OCI-LY3 (cell line): Measurements from ENCODE around the gene LRIT3.
A peak's percentile ranks its signal among the peaks of the same experiment; 100 is the strongest.
"Not testable (repeated sequence)": the region's sequence is repeated elsewhere in the genome, so short reads cannot be mapped to it uniquely, and the experiment has no call there.

Experiments used
- H2AFZ ChIP-seq: fragments of 200-600, 300-600 bp; shearing (Covaris generic); 2 replicates; pipeline ENCODE4 v1.6.0; 2014; ENCODE audit warnings: antibody characterized with exemption, low read depth, low read length
- H3K27ac ChIP-seq: fragments of 200-600, 300-600 bp; sonication (generic); 2 replicates; pipeline ENCODE4 v1.5.1; 2014; ENCODE audit warnings: mild to moderate bottlenecking, low read length, moderate library complexity, mixed read lengths
- H3K27me3 ChIP-seq: fragments of 200-600, 300-600 bp; sonication (generic); 2 replicates; pipeline ENCODE4 v1.6.1; 2014; ENCODE audit warnings: low read depth, low read length, mixed read lengths
- H3K36me3 ChIP-seq: fragments of 200-600, 300-600 bp; sonication (generic); replicated peaks from 2 replicates; pipeline ENCODE3; 2014; ENCODE audit warnings: low read depth, low read length, mixed read lengths
- H3K4me1 ChIP-seq: fragments of 300-600, 200-600 bp; sonication (generic); 2 replicates; pipeline ENCODE4 v1.6.1; 2014; ENCODE audit warnings: low read length, mixed read lengths
- H3K4me2 ChIP-seq: fragments of 200-600, 300-600 bp; sonication (generic); 2 replicates; pipeline ENCODE4 v1.6.1; 2014; ENCODE audit warnings: low read length, mixed read lengths
- H3K4me3 ChIP-seq: fragments of 300-600, 200-600 bp; sonication (generic); 2 replicates; pipeline ENCODE4 v1.5.1; 2014; ENCODE audit warnings: antibody characterized with exemption, mild to moderate bottlenecking, low read length, moderate library complexity
- H3K79me2 ChIP-seq: fragments of 300-600, 200-600 bp; shearing (Covaris generic); 2 replicates; pipeline ENCODE4 v1.6.1; 2014; ENCODE audit warnings: mild to moderate bottlenecking, low read length, mixed read lengths
- H3K9ac ChIP-seq: fragments of 300-600, 200-600 bp; shearing (Covaris generic); 2 replicates; pipeline ENCODE4 v1.6.0; 2014; ENCODE audit warnings: mild to moderate bottlenecking, low read length, moderate library complexity
- H3K9me3 ChIP-seq: fragments of 200-600, 300-600 bp; shearing (Covaris generic); 2 replicates; pipeline ENCODE4 v1.6.1; 2014; ENCODE audit warnings: low read length, mixed read lengths; ENCODE audit not compliant: insufficient read depth
- H4K20me1 ChIP-seq: fragments of 200-600, 300-600 bp; sonication (generic); 2 replicates; pipeline ENCODE4 v1.6.1; 2016; ENCODE audit warnings: low read length, mixed read lengths; ENCODE audit not compliant: insufficient read depth
- CTCF ChIP-seq: fragments of 200-600, 300-600 bp; sonication (generic); IDR thresholded peaks from 2 replicates; pipeline ENCODE4 v1.5.1; 2014; ENCODE audit warnings: antibody characterized with exemption, low read length, low read depth
- EZH2phosphoT487 ChIP-seq: fragments of 200-600 bp; shearing (Covaris generic); IDR thresholded peaks from 2 replicates; pipeline ENCODE4 v1.6.1; 2018; ENCODE audit warnings: antibody characterized with exemption, mixed run types, low read depth

LRIT3 gene

DNA sequence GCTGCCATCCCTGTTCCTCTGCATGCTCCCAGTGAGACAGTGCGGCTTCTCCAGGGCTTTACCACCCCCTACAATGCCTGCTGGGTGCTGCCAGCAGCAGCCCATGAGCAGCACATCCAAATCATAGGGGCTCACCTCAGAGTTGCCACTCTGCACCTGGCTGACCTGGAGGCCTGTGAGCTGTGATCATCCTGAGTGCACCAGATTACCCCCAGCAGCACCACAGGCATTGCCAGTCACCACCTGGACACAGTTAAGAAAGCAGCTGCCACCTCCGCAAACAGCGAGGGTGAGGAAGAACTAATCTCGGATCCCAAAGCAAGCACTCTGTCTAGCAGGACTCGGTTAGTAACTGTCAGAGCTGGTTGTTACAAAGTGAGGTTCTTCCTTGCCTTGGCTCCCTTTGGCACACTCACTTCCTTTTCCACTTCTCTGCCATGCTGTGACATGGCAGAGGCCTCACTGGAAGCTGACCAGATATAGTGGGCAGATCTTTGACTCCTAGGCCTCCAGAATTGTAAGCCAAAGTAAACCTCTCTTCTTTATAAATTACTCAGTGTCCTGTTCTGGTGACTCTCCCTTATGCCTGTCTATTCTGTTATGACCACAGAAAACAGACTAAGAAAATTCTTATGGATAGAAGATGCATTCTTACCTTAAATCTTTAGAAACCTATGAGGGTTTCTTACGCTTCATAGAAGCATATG is 25.2 kb downstream of the LRIT3 start:
- Histone ChIP-seq H3K4me1 (peaks cover 14% of the 10 kb centered on the region), H4K20me1 (no peaks in the 10 kb centered on the region), H3K4me2 (no peak overlapping the region), H3K27ac (no peak overlapping the region), H3K79me2 (no peaks in the 10 kb centered on the region), H3K36me3 (no peaks in the 10 kb centered on the region), H3K9me3 (no peaks in the 10 kb centered on the region), H3K27me3 (no peaks in the 10 kb centered on the region), H3K9ac (no peak overlapping the region), H2AFZ (no peak overlapping the region), H3K4me3 (no peak overlapping the region)
- no peak for TF ChIP-seq EZH2phosphoT487
- no peak for TF ChIP-seq CTCF

DNA sequence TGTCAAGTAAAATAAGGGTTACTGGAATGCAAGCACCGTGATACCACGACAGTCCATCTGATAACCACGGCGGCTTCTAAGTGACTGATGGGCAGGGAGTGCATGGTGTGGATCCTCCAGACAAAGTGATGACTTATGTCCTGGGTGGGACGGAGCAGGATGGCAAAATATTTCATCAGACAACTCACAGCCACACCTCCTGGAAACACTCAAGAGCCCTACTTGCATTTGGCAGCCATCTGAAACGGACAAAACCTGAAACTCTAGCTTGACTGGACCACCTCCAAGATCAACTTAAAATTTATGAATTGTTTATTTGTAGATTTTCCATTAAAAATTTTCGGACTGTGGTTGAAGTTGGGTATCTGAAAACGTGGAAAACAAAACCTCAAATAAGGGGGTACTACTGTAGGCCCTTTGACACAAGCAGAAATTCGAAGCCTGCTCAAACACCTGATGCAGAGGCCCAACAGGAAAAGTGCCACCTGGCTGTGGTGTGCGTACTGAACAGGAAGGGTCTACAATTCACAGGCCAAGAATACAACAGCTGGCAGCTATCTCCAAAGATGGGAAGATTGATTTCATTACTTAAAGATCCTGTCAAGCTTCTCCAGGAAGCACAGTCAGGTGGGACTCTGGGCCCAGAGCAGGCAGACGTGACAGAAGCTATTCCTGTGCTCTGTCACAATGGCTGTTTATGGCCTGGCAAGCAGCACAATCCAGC is 26.0 kb downstream of the LRIT3 start:
- no peak overlapping the region for H3K4me2 ChIP-seq
- no peaks in the 10 kb centered on the region for H3K9me3 ChIP-seq
- H3K79me2 ChIP-seq, result no peaks in the 10 kb centered on the region
- no peak overlapping the region for H3K27ac ChIP-seq
- no peaks in the 10 kb centered on the region for H3K36me3 ChIP-seq
- no peak overlapping the region for H3K4me3 ChIP-seq
- no peaks in the 10 kb centered on the region for H3K27me3 ChIP-seq
- TF ChIP-seq EZH2phosphoT487, result no peak
- 0 out of 2 replicates have a peak, but pooled peaks have one; percentile 7 for TF ChIP-seq CTCF
- H4K20me1 ChIP-seq, result no peaks in the 10 kb centered on the region
- no peak overlapping the region for H3K9ac ChIP-seq
- no peak overlapping the region for H2AFZ ChIP-seq
- H3K4me1 ChIP-seq, result peaks cover 16% of the 10 kb centered on the region

DNA sequence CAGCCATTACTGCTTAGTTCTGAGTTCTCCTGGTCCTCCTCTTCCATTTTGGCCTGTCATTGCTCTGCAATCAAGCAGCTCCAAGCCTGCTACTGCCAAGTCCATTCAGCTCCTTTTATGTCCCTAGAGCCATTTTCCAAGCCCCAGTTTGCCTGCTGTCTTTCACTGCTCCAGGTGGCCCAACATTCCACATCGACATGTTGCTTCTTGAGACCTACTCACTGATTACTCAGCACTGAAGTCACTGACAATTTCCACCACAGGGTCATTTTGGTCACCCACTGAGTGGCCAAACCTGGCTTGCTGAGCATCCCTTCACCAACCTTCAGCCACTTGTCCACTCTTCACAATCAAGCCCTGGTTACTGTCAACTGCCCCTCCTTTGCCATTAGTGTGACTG is 27.2 kb downstream of the LRIT3 start:
- peaks cover 16% of the 10 kb centered on the region for H3K4me1 ChIP-seq
- H3K36me3 ChIP-seq, result no peaks in the 10 kb centered on the region
- no peak for TF ChIP-seq CTCF
- TF ChIP-seq EZH2phosphoT487, result no peak
- no peak overlapping the region for H2AFZ ChIP-seq
- no peaks in the 10 kb centered on the region for H3K9me3 ChIP-seq
- H3K4me2 ChIP-seq, result no peak overlapping the region
- H3K79me2 ChIP-seq, result no peaks in the 10 kb centered on the region
- no peaks in the 10 kb centered on the region for H3K27me3 ChIP-seq
- no peaks in the 10 kb centered on the region for H4K20me1 ChIP-seq
- H3K9ac ChIP-seq, result no peak overlapping the region
- H3K27ac ChIP-seq, result no peak overlapping the region
- H3K4me3 ChIP-seq, result no peak overlapping the region

GRCh38 chr4:109875553-109875952 is 27.6 kb downstream of the LRIT3 start:
- H3K27me3 ChIP-seq, H3K9ac ChIP-seq, H4K20me1 ChIP-seq, H3K36me3 ChIP-seq, H2AFZ ChIP-seq, H3K9me3 ChIP-seq, H3K4me3 ChIP-seq, H3K4me2 ChIP-seq, H3K27ac ChIP-seq, H3K79me2 ChIP-seq: not testable (repeated sequence)
- H3K4me1 ChIP-seq, result peaks cover 16% of the 10 kb centered on the region
- TF ChIP-seq CTCF, result 0 out of 2 replicates have a peak, but pooled peaks have one; percentile 7
